Vagina (tissue), 2 donors: Measurements from ENCODE around the gene ARHGAP26.
A peak's percentile ranks its signal among the peaks of the same experiment; 100 is the strongest.

Source experiments
- POLR2A ChIP-seq, 2 donors: fragments of 450-650 bp; IDR thresholded peaks; one replicate each; pipeline ENCODE4 v1.6.1; 2017; ENCODE audit warnings: antibody characterized with exemption in 2 of 2, mild to moderate bottlenecking in 2 of 2, moderate library complexity in 2 of 2
- POLR2AphosphoS5 ChIP-seq, 2 donors: sonication (generic); formaldehyde crosslinking; IDR thresholded peaks; one replicate each; pipeline ENCODE4 v1.9.0; 2017; ENCODE audit warnings: antibody characterized with exemption in 2 of 2, mild to moderate bottlenecking in 2 of 2, low read depth in 1 of 2; ENCODE audit not compliant: insufficient read depth in 1 of 2

DNA sequence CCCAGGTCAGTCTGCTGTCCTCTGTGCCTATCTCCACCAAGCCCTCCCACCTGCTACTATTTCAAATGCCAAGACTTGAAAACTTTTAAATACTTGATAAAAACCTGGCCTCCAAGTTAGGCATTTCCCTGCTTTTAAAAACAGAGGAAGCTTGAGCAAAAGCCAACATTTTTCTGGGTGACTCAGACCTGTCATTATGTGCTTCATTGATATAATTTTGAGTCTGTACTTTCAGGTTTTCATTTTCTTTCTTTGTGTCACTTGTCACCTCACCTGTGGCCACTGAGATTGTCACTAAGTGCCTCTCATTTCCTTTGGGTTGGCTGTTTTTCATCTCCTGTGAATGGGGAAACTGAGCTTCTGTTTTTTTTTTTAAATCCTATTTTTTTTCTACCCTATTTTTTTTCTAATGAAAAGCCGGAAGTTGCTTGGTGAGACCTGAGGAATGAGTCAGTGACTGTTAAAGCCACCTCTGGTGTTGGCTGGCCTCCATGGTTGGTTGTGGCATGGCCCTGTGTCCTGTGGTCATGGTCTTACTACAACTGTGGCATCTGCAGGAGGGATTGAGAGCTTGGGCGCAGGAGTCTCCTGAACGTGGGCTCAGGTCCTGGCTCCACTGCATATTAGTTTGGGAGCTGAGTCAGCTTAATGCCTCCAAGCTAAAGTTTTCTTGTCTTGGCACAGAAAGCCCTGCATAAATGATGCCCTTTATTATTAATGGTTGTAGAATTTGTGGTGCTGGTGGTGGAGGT, 56.7 kb downstream of the ARHGAP26 start:
- TF ChIP-seq POLR2AphosphoS5 (IDR thresholded peaks at IDR 0.05; ENCODE audit: insufficient read depth in 1 of 2, low read depth in 1 of 2) (peak in 1 of 2 donors; percentile 27), POLR2A (IDR thresholded peaks at IDR 0.05) (no peak)
